SK-N-SH (cell line): ENCODE results near the gene TMPRSS9. TPM values are rescaled to one million over a fixed set of nuclear protein-coding genes. Genes with fewer than 3 reads are reported as not detected.

Source experiments
- CTCF ChIA-PET: fragments of 300-600, 350-600 bp; formaldehyde crosslinking; extraction: SDS; loops from one replicate; lab custom pipeline; 2021; lab: Yijun Ruan, JAX
- POLR2A ChIA-PET: fragments of 350-600 bp; sonication (Branson Sonifier 250); formaldehyde crosslinking; extraction: SDS; loops from one replicate; lab custom pipeline; 2020; ENCODE audit warnings: antibody characterized with exemption, inconsistent platforms; lab: Yijun Ruan, JAX
- DNase-seq: peaks from one replicate; pipeline ENCODE4 v3.0.0; 2012
- H2AFZ ChIP-seq: fragments of 200-600 bp; sonication (generic); 2 replicates; pipeline ENCODE4 v1.8.1; 2016; ENCODE audit warnings: antibody characterized with exemption, mild to moderate bottlenecking, low read depth
- H3F3A ChIP-seq: fragments of 200-600 bp; sonication (generic); replicated peaks from 2 replicates; pipeline ENCODE3; 2016; ENCODE audit warnings: antibody characterized with exemption, mild to moderate bottlenecking; ENCODE audit not compliant: insufficient read depth
- H3K27ac ChIP-seq, 2 experiments: fragments of 200-500 bp in 1 of 2; fragments of 200-600 bp in 1 of 2; sonication (Bioruptor generic) in 1 of 2; sonication (generic), shearing (Covaris generic) in 1 of 2; 2 replicates each; pipeline versions ENCODE4 v1.5.1 to v1.6.1; 2014 to 2016; ENCODE audit warnings: low read depth in 2 of 2, inconsistent platforms in 1 of 2, low read length in 1 of 2, mild to moderate bottlenecking in 1 of 2, mixed read lengths in 1 of 2
- H3K27me3 ChIP-seq: fragments of 200-600 bp; sonication (generic), shearing (Covaris generic); 2 replicates; pipeline ENCODE4 v1.6.1; 2016; ENCODE audit warnings: mixed run types; ENCODE audit not compliant: insufficient read depth
- H3K36me3 ChIP-seq, 2 experiments: fragments of 200-500 bp in 1 of 2; fragments of 200-600 bp in 1 of 2; sonication (Bioruptor generic) in 1 of 2; sonication (generic) in 1 of 2; replicated peaks in 1 of 2; 2 replicates each; pipeline versions ENCODE3 to v1.5.1; 2014 to 2016; ENCODE audit warnings: low read length in 1 of 2, mild to moderate bottlenecking in 1 of 2; ENCODE audit not compliant: insufficient read depth in 2 of 2, control insufficient read depth in 1 of 2
- H3K4me1 ChIP-seq, 2 experiments: fragments of 200-500 bp in 1 of 2; fragments of 200-600 bp in 1 of 2; sonication (Bioruptor generic) in 1 of 2; sonication (generic), shearing (Covaris generic) in 1 of 2; 2 replicates each; pipeline versions ENCODE4 v1.5.1 to v1.6.1; 2014 to 2016; ENCODE audit warnings: low read depth in 1 of 2, low read length in 1 of 2, mixed run types in 1 of 2; ENCODE audit not compliant: insufficient read depth in 2 of 2, control insufficient read depth in 1 of 2
- H3K4me2 ChIP-seq: fragments of 200-600 bp; sonication (generic), shearing (Covaris generic); 2 replicates; pipeline ENCODE4 v1.6.1; 2017; ENCODE audit warnings: mixed run types
- H3K4me3 ChIP-seq, 2 experiments: fragments of 200-500 bp in 1 of 2; fragments of 200-600 bp in 1 of 2; sonication (Bioruptor generic) in 1 of 2; sonication (generic), shearing (Covaris generic) in 1 of 2; 2 replicates each; pipeline versions ENCODE4 v1.5.1 to v1.8.1; 2014 to 2016; ENCODE audit warnings: low read depth in 2 of 2, inconsistent platforms in 1 of 2, low read length in 1 of 2, mild to moderate bottlenecking in 1 of 2, mixed read lengths in 1 of 2, moderate library complexity in 1 of 2
- H3K79me2 ChIP-seq: fragments of 200-600 bp; sonication (generic); 2 replicates; pipeline ENCODE4 v1.8.1; 2017; ENCODE audit warnings: mild to moderate bottlenecking; ENCODE audit not compliant: insufficient read depth
- H3K9ac ChIP-seq: fragments of 200-600 bp; sonication (generic); 2 replicates; pipeline ENCODE4 v1.6.1; 2017; ENCODE audit warnings: mixed run types
- H3K9me2 ChIP-seq: fragments of 200-600 bp; sonication (generic); 2 replicates; pipeline ENCODE4 v1.6.1; 2017; ENCODE audit warnings: mixed run types
- H3K9me3 ChIP-seq: fragments of 200-600 bp; sonication (generic); 2 replicates; pipeline ENCODE4 v1.6.1; 2017; ENCODE audit warnings: mixed run types, mild to moderate bottlenecking, moderate library complexity
- H4K20me1 ChIP-seq: fragments of 200-600 bp; sonication (generic); 2 replicates; pipeline ENCODE4 v1.6.1; 2017; ENCODE audit warnings: mild to moderate bottlenecking, mixed run types; ENCODE audit not compliant: insufficient read depth
- CHD2 ChIP-seq: fragments of 150-350 bp; IDR thresholded peaks from 2 replicates; pipeline ENCODE4 v1.6.1; 2018; ENCODE audit warnings: low read length; ENCODE audit not compliant: partially characterized antibody
- EP300 ChIP-seq, 2 experiments: IDR thresholded peaks; 2 replicates each; pipeline versions ENCODE4 v1.4.0 to v1.6.1; 2012; ENCODE audit warnings: borderline replicate concordance in 1 of 2, low read depth in 1 of 2, low read length in 1 of 2
- FOSL2 ChIP-seq: IDR thresholded peaks from 2 replicates; pipeline ENCODE4 v1.4.0; 2012; ENCODE audit warnings: low read depth, mild to moderate bottlenecking, moderate library complexity, borderline replicate concordance
- FOXJ3 ChIP-seq: sonication (generic); formaldehyde crosslinking; IDR thresholded peaks from 2 replicates; pipeline ENCODE4 v1.5.1; 2020; ENCODE audit warnings: mild to moderate bottlenecking, missing genetic modification reagents
- FOXM1 ChIP-seq: IDR thresholded peaks from 2 replicates; pipeline ENCODE4 v1.4.0; 2012; ENCODE audit warnings: low read depth, mild to moderate bottlenecking
- GATA2 ChIP-seq: sonication (generic); formaldehyde crosslinking; IDR thresholded peaks from 2 replicates; pipeline ENCODE4 v1.5.0; 2020; ENCODE audit warnings: mild to moderate bottlenecking, missing genetic modification reagents
- JUND ChIP-seq: IDR thresholded peaks from 2 replicates; pipeline ENCODE4 v1.4.0; 2012
- MEF2A ChIP-seq: IDR thresholded peaks from 2 replicates; pipeline ENCODE4 v1.4.0; 2012; ENCODE audit warnings: low read depth, borderline replicate concordance
- MXI1 ChIP-seq: IDR thresholded peaks from 2 replicates; pipeline ENCODE4 v1.6.1; 2012; ENCODE audit warnings: mild to moderate bottlenecking, low read depth, low read length, improper control_type of control experiment
- POLR2AphosphoS5 ChIP-seq: IDR thresholded peaks from 2 replicates; pipeline ENCODE4 v1.6.1; 2012; ENCODE audit warnings: low read depth, low read length
- RCOR1 ChIP-seq: fragments of 150-350 bp; IDR thresholded peaks from 2 replicates; pipeline ENCODE4 v1.6.1; 2017; ENCODE audit warnings: antibody characterized with exemption, low read length
- RFX5 ChIP-seq: IDR thresholded peaks from 2 replicates; pipeline ENCODE4 v1.6.1; 2012; ENCODE audit warnings: mild to moderate bottlenecking, improper control_type of control experiment, low read length
- RXRA ChIP-seq: IDR thresholded peaks from 2 replicates; pipeline ENCODE4 v1.4.0; 2012; ENCODE audit warnings: low read depth, mild to moderate bottlenecking, borderline replicate concordance
- SIN3A ChIP-seq: IDR thresholded peaks from 2 replicates; pipeline ENCODE4 v1.6.1; 2012; ENCODE audit warnings: low read depth, mild to moderate bottlenecking, low read length, moderate library complexity, borderline replicate concordance
- TCF12 ChIP-seq: IDR thresholded peaks from 2 replicates; pipeline ENCODE4 v1.4.0; 2012
- ZBTB33 ChIP-seq: IDR thresholded peaks from 2 replicates; pipeline ENCODE4 v1.4.0; 2012; ENCODE audit warnings: low read depth, borderline replicate concordance
- WGBS: methylation state at CpG from one replicate; pipeline ENCODE4 v1.1.6; 2017; ENCODE audit warnings: low lambda C conversion rate; 5-methylcytosine and 5-hydroxymethylcytosine counted together
- polyA plus RNA-seq, 3 experiments: library from polyadenylated mRNA; depleted of rRNA; stranded (reverse); fragments of >200 nt; gene quantifications; 2 replicates each; pipeline ENCODE4 v1.2.3, GENCODE V29; 2012
- TF ChIP-seq, protein P1 (sequence below): fragments of 200-600 bp; sonication (generic); IDR thresholded peaks from 2 replicates; pipeline ENCODE4 v1.6.1; 2017; ENCODE audit warnings: antibody characterized with exemption, mild to moderate bottlenecking, moderate library complexity
- TF ChIP-seq, protein P2 (sequence below): IDR thresholded peaks from 2 replicates; pipeline ENCODE4 v1.6.1; 2012; ENCODE audit warnings: mild to moderate bottlenecking, low read depth, low read length, moderate library complexity
- TF ChIP-seq, protein P3 (sequence below): IDR thresholded peaks from 2 replicates; pipeline ENCODE4 v1.4.0; 2012; ENCODE audit warnings: low read depth

Gene TMPRSS9
- polyA plus RNA-seq, 1 of the 3 experiments (the other 2 are of a cell fraction): not detected

DNA sequence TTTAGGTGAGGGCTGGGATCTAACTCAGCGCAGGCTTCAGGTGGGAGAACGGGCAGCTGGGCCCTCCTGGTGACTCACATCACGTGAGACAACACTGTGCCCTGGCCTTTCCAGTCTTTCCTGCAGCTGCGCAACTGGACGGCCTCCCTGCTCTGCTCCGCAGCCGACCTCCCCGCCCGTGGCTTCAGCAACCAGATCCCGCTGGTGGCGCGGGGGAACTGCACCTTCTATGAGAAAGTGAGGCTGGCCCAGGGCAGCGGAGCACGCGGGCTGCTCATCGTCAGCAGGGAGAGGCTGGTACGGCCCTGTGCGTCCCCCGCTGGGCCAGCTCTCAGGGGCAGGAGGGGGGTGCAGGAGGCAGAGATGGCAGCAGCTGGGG, 22.7 kb upstream of the TMPRSS9 start:
- H3K4me2 ChIP-seq: no peak overlapping the region
- CTCF ChIA-PET: interaction anchor here (2.4 kb wide), 1 partner anchor 21 kb away, joined by 12 read pairs; no protein-coding TSS in a partner anchor
- H3K27ac ChIP-seq: no peak overlapping the region
- peaks cover 0 to 12% of the 10 kb centered on the region in 2 experiments for H3K36me3 ChIP-seq
- peak; percentile 69 for DNase-seq
- no peak overlapping the region for H3K4me3 ChIP-seq
- no peak overlapping the region for H2AFZ ChIP-seq
- no peaks in the 10 kb centered on the region for H3K9me2 ChIP-seq
- peaks cover 0 to under 1% of the 10 kb centered on the region in 2 experiments; a peak in 1 of 4 replicates for H3K4me1 ChIP-seq
- 95% methylated on average over 15 of the region's 19 CpGs for WGBS
- TF ChIP-seq EP300 (IDR thresholded peaks at IDR 0.05; ENCODE audit: borderline replicate concordance in 1 of 2, low read depth in 1 of 2, low read length in 1 of 2) (no peak), JUND (no peak), CHD2 (no peak), RFX5 (no peak), POLR2AphosphoS5 (no peak), GATA2 (no peak)
- TF ChIP-seq, protein P1, sequence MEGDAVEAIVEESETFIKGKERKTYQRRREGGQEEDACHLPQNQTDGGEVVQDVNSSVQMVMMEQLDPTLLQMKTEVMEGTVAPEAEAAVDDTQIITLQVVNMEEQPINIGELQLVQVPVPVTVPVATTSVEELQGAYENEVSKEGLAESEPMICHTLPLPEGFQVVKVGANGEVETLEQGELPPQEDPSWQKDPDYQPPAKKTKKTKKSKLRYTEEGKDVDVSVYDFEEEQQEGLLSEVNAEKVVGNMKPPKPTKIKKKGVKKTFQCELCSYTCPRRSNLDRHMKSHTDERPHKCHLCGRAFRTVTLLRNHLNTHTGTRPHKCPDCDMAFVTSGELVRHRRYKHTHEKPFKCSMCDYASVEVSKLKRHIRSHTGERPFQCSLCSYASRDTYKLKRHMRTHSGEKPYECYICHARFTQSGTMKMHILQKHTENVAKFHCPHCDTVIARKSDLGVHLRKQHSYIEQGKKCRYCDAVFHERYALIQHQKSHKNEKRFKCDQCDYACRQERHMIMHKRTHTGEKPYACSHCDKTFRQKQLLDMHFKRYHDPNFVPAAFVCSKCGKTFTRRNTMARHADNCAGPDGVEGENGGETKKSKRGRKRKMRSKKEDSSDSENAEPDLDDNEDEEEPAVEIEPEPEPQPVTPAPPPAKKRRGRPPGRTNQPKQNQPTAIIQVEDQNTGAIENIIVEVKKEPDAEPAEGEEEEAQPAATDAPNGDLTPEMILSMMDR: no peak; the same call in 1 of the 2 replicates
- H3K79me2 ChIP-seq: peaks cover 36% of the 10 kb centered on the region
- H4K20me1 ChIP-seq: peaks cover 14% of the 10 kb centered on the region
- H3K9me3 ChIP-seq: no peaks in the 10 kb centered on the region
- H3K27me3 ChIP-seq: no peaks in the 10 kb centered on the region
- peaks cover 18% of the 10 kb centered on the region for H3F3A ChIP-seq
- no peak overlapping the region for H3K9ac ChIP-seq
- POLR2A ChIA-PET: no interaction called here

DNA sequence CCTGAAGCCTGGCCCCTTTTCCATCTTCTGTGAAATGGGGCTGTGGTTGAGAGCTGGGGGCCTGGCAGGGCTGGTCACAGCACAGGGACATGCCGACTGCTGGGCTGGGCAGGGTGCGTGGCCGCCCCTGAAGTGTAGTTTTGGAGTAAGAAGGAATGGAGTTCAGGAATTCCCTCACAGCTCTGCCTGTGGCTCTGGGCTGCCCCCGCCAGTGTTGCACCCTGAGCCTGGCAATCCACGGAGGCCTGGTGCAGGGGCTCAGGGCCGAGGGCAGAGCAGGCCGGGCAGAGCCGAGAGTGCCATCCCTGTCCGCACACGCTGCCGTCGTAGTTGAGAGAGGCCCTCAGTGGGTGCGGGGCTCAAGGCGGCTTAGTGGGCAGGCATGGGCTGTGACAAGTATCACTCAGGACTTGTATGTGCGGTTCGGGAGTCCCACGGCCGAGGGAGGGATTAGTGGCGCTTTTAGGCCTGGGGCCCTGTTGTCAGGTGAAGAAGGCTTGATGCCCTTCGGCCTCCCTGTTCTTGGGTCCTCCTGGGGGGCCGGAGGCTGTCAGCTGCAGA, 21.9 kb upstream of the TMPRSS9 start:
- Histone ChIP-seq H3K36me3 (peaks cover 0 to 12% of the 10 kb centered on the region in 2 experiments), H3F3A (peaks cover 18% of the 10 kb centered on the region), H3K4me1 (no peaks in the 10 kb centered on the region), H3K4me2 (no peak overlapping the region), H3K4me3 (no peak overlapping the region), H2AFZ (no peak overlapping the region), H3K9me2 (no peaks in the 10 kb centered on the region), H3K79me2 (peaks cover 32% of the 10 kb centered on the region; the same call in 1 of the 2 replicates), H3K9me3 (no peaks in the 10 kb centered on the region), H4K20me1 (peaks cover 9% of the 10 kb centered on the region; the same call in 1 of the 2 replicates), H3K27ac (no peak overlapping the region), H3K27me3 (no peaks in the 10 kb centered on the region), H3K9ac (no peak overlapping the region)
- ChIA-PET CTCF (interaction anchor here (2.4 kb wide), 1 partner anchor 22 kb away, joined by 12 read pairs; no protein-coding TSS in a partner anchor), POLR2A (no interaction called here)
- 96% methylated on average over 15 of the region's 21 CpGs for WGBS
- no peak for DNase-seq
- TF ChIP-seq RXRA (no peak), GATA2 (no peak), MEF2A (no peak), MXI1 (no peak), RCOR1 (no peak), FOXJ3 (CRISPR knock-in tag) (no peak), TCF12 (no peak), ZBTB33 (no peak), RFX5 (no peak), SIN3A (no peak), FOSL2 (no peak), FOXM1 (no peak)
- TF ChIP-seq, protein P2, sequence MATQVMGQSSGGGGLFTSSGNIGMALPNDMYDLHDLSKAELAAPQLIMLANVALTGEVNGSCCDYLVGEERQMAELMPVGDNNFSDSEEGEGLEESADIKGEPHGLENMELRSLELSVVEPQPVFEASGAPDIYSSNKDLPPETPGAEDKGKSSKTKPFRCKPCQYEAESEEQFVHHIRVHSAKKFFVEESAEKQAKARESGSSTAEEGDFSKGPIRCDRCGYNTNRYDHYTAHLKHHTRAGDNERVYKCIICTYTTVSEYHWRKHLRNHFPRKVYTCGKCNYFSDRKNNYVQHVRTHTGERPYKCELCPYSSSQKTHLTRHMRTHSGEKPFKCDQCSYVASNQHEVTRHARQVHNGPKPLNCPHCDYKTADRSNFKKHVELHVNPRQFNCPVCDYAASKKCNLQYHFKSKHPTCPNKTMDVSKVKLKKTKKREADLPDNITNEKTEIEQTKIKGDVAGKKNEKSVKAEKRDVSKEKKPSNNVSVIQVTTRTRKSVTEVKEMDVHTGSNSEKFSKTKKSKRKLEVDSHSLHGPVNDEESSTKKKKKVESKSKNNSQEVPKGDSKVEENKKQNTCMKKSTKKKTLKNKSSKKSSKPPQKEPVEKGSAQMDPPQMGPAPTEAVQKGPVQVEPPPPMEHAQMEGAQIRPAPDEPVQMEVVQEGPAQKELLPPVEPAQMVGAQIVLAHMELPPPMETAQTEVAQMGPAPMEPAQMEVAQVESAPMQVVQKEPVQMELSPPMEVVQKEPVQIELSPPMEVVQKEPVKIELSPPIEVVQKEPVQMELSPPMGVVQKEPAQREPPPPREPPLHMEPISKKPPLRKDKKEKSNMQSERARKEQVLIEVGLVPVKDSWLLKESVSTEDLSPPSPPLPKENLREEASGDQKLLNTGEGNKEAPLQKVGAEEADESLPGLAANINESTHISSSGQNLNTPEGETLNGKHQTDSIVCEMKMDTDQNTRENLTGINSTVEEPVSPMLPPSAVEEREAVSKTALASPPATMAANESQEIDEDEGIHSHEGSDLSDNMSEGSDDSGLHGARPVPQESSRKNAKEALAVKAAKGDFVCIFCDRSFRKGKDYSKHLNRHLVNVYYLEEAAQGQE: no peak
- TF ChIP-seq, protein P3, sequence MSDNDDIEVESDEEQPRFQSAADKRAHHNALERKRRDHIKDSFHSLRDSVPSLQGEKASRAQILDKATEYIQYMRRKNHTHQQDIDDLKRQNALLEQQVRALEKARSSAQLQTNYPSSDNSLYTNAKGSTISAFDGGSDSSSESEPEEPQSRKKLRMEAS: no peak
